Stimulated activated memory B cell treated with anti-CD40 and anti-IgM and Interleukin-4, amounts not matched to agents 10 μg/mL and 1 μg/mL and 100 μg/mL, for 72 hours (primary cell): ENCODE data around the gene PTPRT.

Experiments
- ATAC-seq: fragments of 150-1000 bp; cut with Tn5 transposase; 2 replicates; pipeline ENCODE4 v1.10.0; 2021
- H3K27ac Mint-ChIP-seq: one replicate; pipeline ENCODE4 v1.8.0; 2022; ENCODE audit warnings: mild to moderate bottlenecking, mixed read lengths
- H3K27me3 Mint-ChIP-seq: one replicate; pipeline ENCODE4 v1.8.0; 2022; ENCODE audit warnings: mixed read lengths
- H3K36me3 Mint-ChIP-seq: one replicate; pipeline ENCODE4 v1.8.0; 2022; ENCODE audit warnings: mixed read lengths
- H3K4me1 Mint-ChIP-seq: one replicate; pipeline ENCODE4 v1.8.0; 2022; ENCODE audit warnings: mixed read lengths
- H3K4me3 Mint-ChIP-seq: one replicate; pipeline ENCODE4 v1.8.0; 2022; ENCODE audit warnings: mild to moderate bottlenecking, moderate library complexity, mixed read lengths
- H3K9me3 Mint-ChIP-seq: one replicate; pipeline ENCODE4 v1.8.0; 2022; ENCODE audit warnings: mixed read lengths

The PTPRT gene

DNA sequence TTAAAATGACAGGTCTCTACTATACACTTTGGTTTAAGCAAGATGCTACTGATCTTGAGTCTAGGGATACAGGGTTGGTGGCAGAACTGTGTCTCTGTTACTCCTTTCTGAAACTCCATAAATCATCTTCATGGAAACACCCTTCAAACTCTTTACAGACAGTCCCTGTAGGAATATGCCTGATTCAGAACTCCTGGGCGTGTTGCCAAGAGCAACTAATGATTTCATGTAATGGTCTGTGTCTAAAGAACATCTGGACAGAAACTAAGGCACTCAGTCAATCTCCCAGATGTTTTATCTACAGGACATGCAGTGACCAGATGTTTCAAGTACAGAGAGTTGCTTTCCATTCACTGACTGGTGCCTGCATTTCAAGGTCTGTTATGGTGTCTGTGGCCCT is 1107.1 kb downstream of the PTPRT start:
- H3K27ac Mint-ChIP-seq: no peak overlapping the region
- H3K9me3 Mint-ChIP-seq: peaks cover 8% of the 10 kb centered on the region
- H3K4me1 Mint-ChIP-seq: no peaks in the 10 kb centered on the region
- H3K36me3 Mint-ChIP-seq: no peaks in the 10 kb centered on the region
- ATAC-seq: no peak
- H3K27me3 Mint-ChIP-seq: no peaks in the 10 kb centered on the region
- no peak overlapping the region for H3K4me3 Mint-ChIP-seq

- no peaks in the 10 kb centered on the region for H3K4me1 Mint-ChIP-seq
These were observed 1108.8 kb downstream of the PTPRT start for GRCh38 chr20:42080956-42081355.

GRCh38 chr20:42074944-42075343 is 1114.8 kb downstream of the PTPRT start:
- Mint-ChIP-seq H3K4me3 (no peak overlapping the region), H3K9me3 (no peaks in the 10 kb centered on the region), H3K27me3 (no peaks in the 10 kb centered on the region), H3K27ac (no peak overlapping the region), H3K36me3 (no peaks in the 10 kb centered on the region), H3K4me1 (no peaks in the 10 kb centered on the region)
- ATAC-seq: no peak

More at GRCh38 chr20:42080956-42081355, 1108.8 kb downstream of the PTPRT start:
- H3K4me3 Mint-ChIP-seq: no peak overlapping the region
- peaks cover 5% of the 10 kb centered on the region for H3K9me3 Mint-ChIP-seq
- no peaks in the 10 kb centered on the region for H3K36me3 Mint-ChIP-seq
- H3K27ac Mint-ChIP-seq: no peak overlapping the region
- no peaks in the 10 kb centered on the region for H3K27me3 Mint-ChIP-seq
- ATAC-seq: no peak

GRCh38 chr20:42067596-42067995 is 1122.1 kb downstream of the PTPRT start:
- H3K27ac Mint-ChIP-seq: no peak overlapping the region
- H3K4me3 Mint-ChIP-seq: no peak overlapping the region
- H3K9me3 Mint-ChIP-seq: no peaks in the 10 kb centered on the region
- no peaks in the 10 kb centered on the region for H3K27me3 Mint-ChIP-seq
- ATAC-seq: no peak
- H3K36me3 Mint-ChIP-seq: no peaks in the 10 kb centered on the region
- no peaks in the 10 kb centered on the region for H3K4me1 Mint-ChIP-seq

DNA sequence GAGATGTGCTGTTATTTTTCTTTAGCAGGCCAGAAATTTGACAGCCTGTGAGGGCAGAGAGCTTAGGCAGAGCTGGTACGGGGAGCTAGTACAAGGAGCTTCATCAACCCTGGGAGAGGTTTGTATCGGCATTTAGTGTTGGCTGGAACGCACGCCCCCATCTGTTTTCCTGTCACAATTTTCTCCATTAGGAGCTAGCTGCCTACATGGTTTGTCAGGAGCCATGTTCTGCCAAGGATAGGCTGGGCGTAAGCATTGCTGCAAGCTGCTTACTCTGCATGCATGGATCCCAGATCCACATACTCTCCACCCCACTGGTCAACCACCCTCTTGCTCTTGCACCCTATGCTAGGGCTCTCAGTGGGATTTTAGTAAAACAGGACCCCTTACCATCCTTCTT is 1122.5 kb downstream of the PTPRT start:
- Mint-ChIP-seq H3K4me1 (no peaks in the 10 kb centered on the region), H3K36me3 (no peaks in the 10 kb centered on the region), H3K4me3 (no peak overlapping the region), H3K9me3 (no peaks in the 10 kb centered on the region), H3K27ac (no peak overlapping the region), H3K27me3 (no peaks in the 10 kb centered on the region)
- no peak for ATAC-seq

- no peak overlapping the region for H3K4me3 Mint-ChIP-seq
- no peak for ATAC-seq
- H3K9me3 Mint-ChIP-seq: peaks cover 3% of the 10 kb centered on the region
- no peaks in the 10 kb centered on the region for H3K36me3 Mint-ChIP-seq
- H3K27me3 Mint-ChIP-seq: no peaks in the 10 kb centered on the region
- no peaks in the 10 kb centered on the region for H3K4me1 Mint-ChIP-seq
- H3K27ac Mint-ChIP-seq: no peak overlapping the region
These were observed 1126.6 kb downstream of the PTPRT start for GRCh38 chr20:42063141-42063540.

- H3K27me3 Mint-ChIP-seq: no peaks in the 10 kb centered on the region
- no peak overlapping the region for H3K27ac Mint-ChIP-seq
- H3K36me3 Mint-ChIP-seq: no peaks in the 10 kb centered on the region
These were observed 1136.4 kb downstream of the PTPRT start for GRCh38 chr20:42053350-42053749.

DNA sequence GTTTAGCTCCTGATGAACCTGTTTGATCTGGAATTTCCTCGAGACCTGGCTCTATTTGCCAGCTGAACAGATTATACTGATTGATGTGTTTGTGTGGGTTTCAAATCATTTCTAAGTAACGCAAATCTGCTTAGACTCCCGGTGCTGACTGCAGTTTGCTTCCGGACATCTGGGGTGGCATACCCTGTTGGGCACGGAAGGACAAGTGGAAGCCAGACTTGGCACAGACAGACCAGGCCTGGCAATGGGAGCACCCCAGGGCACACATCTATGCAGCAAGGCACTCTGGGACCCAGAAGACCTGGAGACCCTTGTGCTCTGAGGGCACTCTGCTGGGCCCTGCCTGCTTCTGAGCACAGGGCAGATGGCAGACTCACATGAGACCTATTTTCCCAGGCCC is 1137.8 kb downstream of the PTPRT start:
- Mint-ChIP-seq H3K4me3 (no peak overlapping the region), H3K9me3 (no peaks in the 10 kb centered on the region), H3K4me1 (no peaks in the 10 kb centered on the region), H3K27me3 (no peaks in the 10 kb centered on the region), H3K36me3 (no peaks in the 10 kb centered on the region), H3K27ac (no peak overlapping the region)
- peak; percentile 9 for ATAC-seq

More at GRCh38 chr20:42053350-42053749, 1136.4 kb downstream of the PTPRT start:
- Mint-ChIP-seq H3K4me3 (no peak overlapping the region), H3K4me1 (no peaks in the 10 kb centered on the region), H3K9me3 (no peaks in the 10 kb centered on the region)
- no peak for ATAC-seq

GRCh38 chr20:42046371-42047085 is 1143.2 kb downstream of the PTPRT start:
- Mint-ChIP-seq H3K4me3 (no peak overlapping the region), H3K9me3 (no peaks in the 10 kb centered on the region), H3K27ac (no peak overlapping the region), H3K36me3 (no peaks in the 10 kb centered on the region), H3K27me3 (no peaks in the 10 kb centered on the region), H3K4me1 (no peaks in the 10 kb centered on the region)
- no peak for ATAC-seq

GRCh38 chr20:42043921-42044320 is 1145.8 kb downstream of the PTPRT start:
- H3K4me3 Mint-ChIP-seq: no peak overlapping the region
- H3K27ac Mint-ChIP-seq: no peak overlapping the region
- no peaks in the 10 kb centered on the region for H3K36me3 Mint-ChIP-seq
- H3K9me3 Mint-ChIP-seq: no peaks in the 10 kb centered on the region
- no peak for ATAC-seq
- no peaks in the 10 kb centered on the region for H3K27me3 Mint-ChIP-seq
- H3K4me1 Mint-ChIP-seq: no peaks in the 10 kb centered on the region

- no peak for ATAC-seq
- Mint-ChIP-seq H3K36me3 (no peaks in the 10 kb centered on the region), H3K9me3 (peaks cover 5% of the 10 kb centered on the region), H3K27me3 (no peaks in the 10 kb centered on the region), H3K4me1 (no peaks in the 10 kb centered on the region), H3K27ac (no peak overlapping the region), H3K4me3 (no peak overlapping the region)
These were observed 1148.6 kb downstream of the PTPRT start for GRCh38 chr20:42041000-42041565.

DNA sequence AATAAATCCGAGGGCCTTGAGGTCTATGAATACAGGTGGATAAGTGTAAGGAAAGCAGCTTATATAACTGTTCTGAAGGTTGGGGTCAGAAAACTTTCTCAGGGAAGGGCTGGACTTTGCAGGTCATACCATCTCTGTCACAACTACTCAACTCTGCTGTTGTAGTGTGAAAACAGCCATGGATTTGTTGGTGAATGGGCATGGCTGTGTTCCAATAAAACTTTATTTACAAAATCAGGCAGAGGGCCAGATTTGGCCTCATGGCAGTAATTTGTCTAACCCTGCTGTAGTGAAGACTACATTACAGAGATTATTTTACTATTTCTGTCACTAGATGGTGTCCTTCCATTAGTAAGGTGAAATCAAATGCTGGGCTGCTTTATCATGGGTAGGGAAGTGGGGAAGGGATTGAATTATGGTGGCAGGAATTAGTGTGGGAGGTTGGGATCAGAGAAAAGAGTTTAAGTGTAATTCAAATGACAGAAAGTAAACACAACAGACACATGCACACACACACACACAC is 1161.9 kb downstream of the PTPRT start:
- Mint-ChIP-seq H3K4me3 (no peak overlapping the region), H3K4me1 (no peaks in the 10 kb centered on the region), H3K27me3 (no peaks in the 10 kb centered on the region), H3K27ac (no peak overlapping the region), H3K36me3 (no peaks in the 10 kb centered on the region), H3K9me3 (peaks cover 2% of the 10 kb centered on the region)
- no peak for ATAC-seq

- H3K4me1 Mint-ChIP-seq: no peaks in the 10 kb centered on the region
- H3K27me3 Mint-ChIP-seq: no peaks in the 10 kb centered on the region
- H3K9me3 Mint-ChIP-seq: peaks cover 6% of the 10 kb centered on the region
- H3K36me3 Mint-ChIP-seq: no peaks in the 10 kb centered on the region
- H3K4me3 Mint-ChIP-seq: no peak overlapping the region
- H3K27ac Mint-ChIP-seq: no peak overlapping the region
- ATAC-seq: peak; percentile 39
These were observed 1163.1 kb downstream of the PTPRT start for GRCh38 chr20:42026599-42026998.

DNA sequence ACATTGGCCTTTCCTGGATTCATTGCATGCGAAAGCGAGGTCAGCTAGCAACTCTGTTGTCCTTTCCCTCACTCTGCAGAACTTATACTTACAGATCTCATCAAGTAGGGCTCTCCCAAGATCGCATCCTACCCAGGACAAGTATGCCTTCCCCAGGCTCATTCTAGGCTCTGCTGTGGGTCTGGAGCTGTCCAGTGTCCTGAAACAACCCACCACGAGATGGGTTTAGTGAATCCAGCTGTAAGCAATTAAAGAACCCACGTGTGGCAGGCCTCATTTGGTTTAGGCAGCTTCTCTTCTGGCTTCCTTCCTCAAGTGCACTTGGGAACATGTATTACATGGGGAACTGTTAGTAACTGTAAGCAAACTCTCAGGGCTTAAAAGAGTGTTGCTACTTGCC is 1165.1 kb downstream of the PTPRT start:
- Mint-ChIP-seq H3K9me3 (peaks cover 7% of the 10 kb centered on the region), H3K4me3 (no peak overlapping the region), H3K27me3 (no peaks in the 10 kb centered on the region), H3K4me1 (no peaks in the 10 kb centered on the region), H3K36me3 (no peaks in the 10 kb centered on the region), H3K27ac (no peak overlapping the region)
- ATAC-seq: no peak
